Measurements from ENCODE around the gene HIBADH. TPM values are rescaled to one million over a fixed set of nuclear protein-coding genes. Genes with fewer than 3 reads are reported as not detected.

The HIBADH gene
- total RNA-seq, 1 experiment from 2014 or later, result 31.2 TPM

DNA sequence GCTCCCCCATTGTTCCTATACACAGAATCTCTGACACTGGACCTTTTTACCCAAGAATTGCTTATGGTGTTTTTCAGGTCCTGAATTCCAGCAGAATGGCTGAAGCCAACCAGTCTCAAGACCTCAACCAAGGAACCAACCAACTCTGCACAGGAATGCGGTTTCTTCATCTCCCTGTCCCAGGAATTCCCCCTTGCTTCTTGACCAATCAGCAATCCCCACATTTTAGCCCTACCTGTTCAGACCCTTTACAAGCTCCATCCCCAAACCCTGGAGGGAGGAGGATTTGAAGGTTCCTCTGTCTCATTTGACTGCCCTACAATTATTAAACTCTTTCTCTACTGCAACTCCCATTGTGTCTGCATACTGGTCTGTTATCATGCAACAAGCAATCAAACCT, 35.5 kb downstream of the HIBADH start:
- CTCF ChIA-PET, result no interaction called here
- TF ChIP-seq TCF7L2 (IDR thresholded peaks at IDR 0.05; ENCODE audit: low read depth, low read length) (no peak), POLR2AphosphoS5 (IDR thresholded peaks at IDR 0.05; ENCODE audit: low read depth, low read length) (no peak), SIN3A (IDR thresholded peaks at IDR 0.05; ENCODE audit: borderline replicate concordance, insufficient read depth, low read depth, low read length) (no peak), REST (IDR thresholded peaks at IDR 0.05; ENCODE audit: insufficient read depth in 1 of 2, low read depth in 2 of 2, low read length in 1 of 2) (no peak)
- TF ChIP-seq, protein P1, sequence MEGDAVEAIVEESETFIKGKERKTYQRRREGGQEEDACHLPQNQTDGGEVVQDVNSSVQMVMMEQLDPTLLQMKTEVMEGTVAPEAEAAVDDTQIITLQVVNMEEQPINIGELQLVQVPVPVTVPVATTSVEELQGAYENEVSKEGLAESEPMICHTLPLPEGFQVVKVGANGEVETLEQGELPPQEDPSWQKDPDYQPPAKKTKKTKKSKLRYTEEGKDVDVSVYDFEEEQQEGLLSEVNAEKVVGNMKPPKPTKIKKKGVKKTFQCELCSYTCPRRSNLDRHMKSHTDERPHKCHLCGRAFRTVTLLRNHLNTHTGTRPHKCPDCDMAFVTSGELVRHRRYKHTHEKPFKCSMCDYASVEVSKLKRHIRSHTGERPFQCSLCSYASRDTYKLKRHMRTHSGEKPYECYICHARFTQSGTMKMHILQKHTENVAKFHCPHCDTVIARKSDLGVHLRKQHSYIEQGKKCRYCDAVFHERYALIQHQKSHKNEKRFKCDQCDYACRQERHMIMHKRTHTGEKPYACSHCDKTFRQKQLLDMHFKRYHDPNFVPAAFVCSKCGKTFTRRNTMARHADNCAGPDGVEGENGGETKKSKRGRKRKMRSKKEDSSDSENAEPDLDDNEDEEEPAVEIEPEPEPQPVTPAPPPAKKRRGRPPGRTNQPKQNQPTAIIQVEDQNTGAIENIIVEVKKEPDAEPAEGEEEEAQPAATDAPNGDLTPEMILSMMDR (IDR thresholded peaks at IDR 0.05), result no peak
- POLR2A ChIA-PET, result no interaction called here
- DNase-seq (ENCODE audit: low read depth, low spot score) (no peak), ATAC-seq (no peak)
- Histone ChIP-seq H3K27ac (ENCODE audit: low read length) (no peak overlapping the region), H3K4me3 (ENCODE audit: low read depth in 2 of 2, low read length in 2 of 2) (no peak overlapping the region), H3K27me3 (ENCODE audit: control insufficient read depth, insufficient read depth, low read length) (no peaks in the 10 kb centered on the region), H3K36me3 (ENCODE audit: control insufficient read depth, insufficient read depth, low read length) (no peaks in the 10 kb centered on the region), H3K4me1 (ENCODE audit: control insufficient read depth, insufficient read depth, low read length) (no peaks in the 10 kb centered on the region), H3K9me3 (ENCODE audit: control insufficient read depth, insufficient read depth, low read depth, low read length) (no peaks in the 10 kb centered on the region)
- intact Hi-C loops (cut with micrococcal nuclease; ENCODE audit: unreplicated experiment), result no loop called here
- in situ Hi-C loops (cut with HindIII; ENCODE audit: low pct_unique_long_range_greater_than_20kb, low sequenced_read_pairs), result no loop called here
- BruUV-seq (replicated peaks), result no TSS peak

GRCh38 chr7:27619492-27619891, 43.2 kb downstream of the HIBADH start:
- no TSS peak for BruUV-seq (replicated peaks)
- in situ Hi-C loops (cut with HindIII; ENCODE audit: low pct_unique_long_range_greater_than_20kb, low sequenced_read_pairs), result no loop called here
- no peaks in the 10 kb centered on the region for H3K4me1 ChIP-seq (ENCODE audit: control insufficient read depth, insufficient read depth, low read length)
- ChIA-PET CTCF (no interaction called here), POLR2A (no interaction called here)
- DNase-seq (ENCODE audit: low read depth, low spot score) (no peak), ATAC-seq (no peak)
- H3K27me3 ChIP-seq (ENCODE audit: control insufficient read depth, insufficient read depth, low read length), result no peaks in the 10 kb centered on the region
- no peak overlapping the region for H3K27ac ChIP-seq (ENCODE audit: low read length)
- intact Hi-C loops (cut with micrococcal nuclease; ENCODE audit: unreplicated experiment), result no loop called here
- TF ChIP-seq, protein P1 (IDR thresholded peaks at IDR 0.05), result no peak
- TF ChIP-seq TCF7L2 (IDR thresholded peaks at IDR 0.05; ENCODE audit: low read depth, low read length) (no peak), SIN3A (IDR thresholded peaks at IDR 0.05; ENCODE audit: borderline replicate concordance, insufficient read depth, low read depth, low read length) (no peak), POLR2AphosphoS5 (IDR thresholded peaks at IDR 0.05; ENCODE audit: low read depth, low read length) (no peak), REST (IDR thresholded peaks at IDR 0.05; ENCODE audit: insufficient read depth in 1 of 2, low read depth in 2 of 2, low read length in 1 of 2) (no peak)
- H3K36me3 ChIP-seq (ENCODE audit: control insufficient read depth, insufficient read depth, low read length), result no peaks in the 10 kb centered on the region
- no peak overlapping the region for H3K4me3 ChIP-seq (ENCODE audit: low read depth in 2 of 2, low read length in 2 of 2)
- H3K9me3 ChIP-seq (ENCODE audit: control insufficient read depth, insufficient read depth, low read depth, low read length), result peaks cover 22% of the 10 kb centered on the region

Data from Panc1 (cell line).